GM21825 (cell line): ENCODE measurements around the gene THOC5.
A peak's percentile ranks its signal among the peaks of the same experiment; 100 is the strongest.
"Not testable (repeated sequence)": the region's sequence is repeated elsewhere in the genome, so short reads cannot be mapped to it uniquely, and the experiment has no call there.

Experiments
- ATAC-seq: cut with Tn5 transposase; IDR thresholded peaks from one replicate; pipeline ENCODE4 v1.9.1; 2021; ENCODE audit warnings: mild to moderate bottlenecking, moderate library complexity; ENCODE audit not compliant: unreplicated experiment

THOC5 gene

GRCh38 chr22:29553351-29554224 is at the start of gene THOC5:
THOC5 (minus strand) TSS chr22:29553757; CDS start chr22:29549147, 4,610 bp downstream.
- ATAC-seq, result peak; percentile 86

- no peak for ATAC-seq
Observed at GRCh38 chr22:29598684-29599020, 45.1 kb upstream of the THOC5 start.

GRCh38 chr22:29597871-29598683 is 44.5 kb upstream of the THOC5 start:
- not testable (repeated sequence) for ATAC-seq

GRCh38 chr22:29596408-29596807 is 42.9 kb upstream of the THOC5 start:
- ATAC-seq, result no peak

- ATAC-seq, result not testable (repeated sequence)
Observed at GRCh38 chr22:29594447-29594846, 40.9 kb upstream of the THOC5 start.

- ATAC-seq, result no peak
Observed at GRCh38 chr22:29593923-29594322, 40.4 kb upstream of the THOC5 start.

- no peak for ATAC-seq
Observed at GRCh38 chr22:29587938-29588699, 34.6 kb upstream of the THOC5 start.

- not testable (repeated sequence) for ATAC-seq
Observed at GRCh38 chr22:29586193-29586705, 32.7 kb upstream of the THOC5 start.

- no peak for ATAC-seq
Observed at GRCh38 chr22:29584975-29585374, 31.4 kb upstream of the THOC5 start.

GRCh38 chr22:29581799-29582198 is 28.2 kb upstream of the THOC5 start:
- ATAC-seq, result no peak

GRCh38 chr22:29580200-29580810 is 26.7 kb upstream of the THOC5 start:
- ATAC-seq, result no peak

- ATAC-seq, result no peak
Observed at GRCh38 chr22:29578462-29579200, 25.1 kb upstream of the THOC5 start.

- no peak for ATAC-seq
Observed at GRCh38 chr22:29574762-29575450, 21.3 kb upstream of the THOC5 start.

- no peak for ATAC-seq
Observed at GRCh38 chr22:29570912-29571549, 17.5 kb upstream of the THOC5 start.

- no peak for ATAC-seq
Observed at GRCh38 chr22:29570456-29570855, 16.9 kb upstream of the THOC5 start.

- no peak for ATAC-seq
Observed at GRCh38 chr22:29569011-29569678, 15.6 kb upstream of the THOC5 start.

- no peak for ATAC-seq
Observed at GRCh38 chr22:29567338-29567737, 13.8 kb upstream of the THOC5 start.

GRCh38 chr22:29566513-29566912 is 13.0 kb upstream of the THOC5 start:
- ATAC-seq, result not testable (repeated sequence)
